Right cardiac atrium (tissue), 5 donors: ENCODE measurements around the gene PRUNE1. TPM values are rescaled to one million over a fixed set of nuclear protein-coding genes. Genes with fewer than 3 reads are reported as not detected.

Experiments used
- ATAC-seq, 2 donors: fragments of 200-7000 bp; cut with Tn5 transposase; one replicate each; pipeline versions ENCODE4 v1.8.0 to v1.9.1; 2020; ENCODE audit warnings: moderate library complexity in 2 of 2, mild to moderate bottlenecking in 1 of 2
- DNase-seq, 3 donors: peaks; one replicate each; pipeline ENCODE4 v3.0.0-alpha.2; 2020
- H3K27ac ChIP-seq: one replicate; pipeline ENCODE4 v1.5.1; 2013; ENCODE audit warnings: mild to moderate bottlenecking, low read length, control low read depth, moderate library complexity
- H3K27me3 ChIP-seq: one replicate; pipeline ENCODE4 v1.6.1; 2013; ENCODE audit not compliant: control insufficient read depth, insufficient read depth
- H3K4me1 ChIP-seq: one replicate; pipeline ENCODE4 v1.6.1; 2013; ENCODE audit warnings: low read length; ENCODE audit not compliant: control insufficient read depth, insufficient read depth
- H3K4me3 ChIP-seq: one replicate; pipeline ENCODE4 v1.5.1; 2013; ENCODE audit warnings: low read length, control low read depth
- H3K9me3 ChIP-seq: one replicate; pipeline ENCODE4 v1.6.1; 2013; ENCODE audit warnings: low read length; ENCODE audit not compliant: control insufficient read depth
- WGBS: extraction: QIAGEN DNeasy Blood & Tissue Kit; methylation state at CpG from one replicate; pipeline ENCODE4 v1.1.7; 2013; 5-methylcytosine and 5-hydroxymethylcytosine counted together
- intact Hi-C, 4 donors: fragments of 100-400 bp; cut with DNase I; formaldehyde crosslinking; loops; one replicate each; pipeline versions ENCODE4 v1.11.0 to v1.14.0; 2022 to 2023
- polyA plus RNA-seq: library from polyadenylated mRNA; stranded (reverse); fragments of 200-250 nt; gene quantifications from one replicate; pipeline ENCODE4 v1.2.3, GENCODE V29; 2013
- total RNA-seq, 4 donors: library from RNA; stranded (reverse); fragmentation: NEBNext Ultra II Directional; extraction: Animal tissue kit (Norgen Biotek cat#: 25700); gene quantifications; one replicate each; pipeline ENCODE4 v1.2.1, GENCODE V29; 2021
- donor health status: healthy with polysubstance abuse.
- donor health status: DM: no; HTN: yes; CAD: no.
- donor health status: DM: no; HTN: no; CAD: no.
- donor health status: DM: no; HTN: yes; CAD: no; lungs with severe emphysema.
- donor health status: DM: yes; HTN: yes; CAD: no.

Gene PRUNE1
- total and polyA plus RNA-seq, 5 donors, result 39.3 to 66.0 (median 47.6) TPM

DNA sequence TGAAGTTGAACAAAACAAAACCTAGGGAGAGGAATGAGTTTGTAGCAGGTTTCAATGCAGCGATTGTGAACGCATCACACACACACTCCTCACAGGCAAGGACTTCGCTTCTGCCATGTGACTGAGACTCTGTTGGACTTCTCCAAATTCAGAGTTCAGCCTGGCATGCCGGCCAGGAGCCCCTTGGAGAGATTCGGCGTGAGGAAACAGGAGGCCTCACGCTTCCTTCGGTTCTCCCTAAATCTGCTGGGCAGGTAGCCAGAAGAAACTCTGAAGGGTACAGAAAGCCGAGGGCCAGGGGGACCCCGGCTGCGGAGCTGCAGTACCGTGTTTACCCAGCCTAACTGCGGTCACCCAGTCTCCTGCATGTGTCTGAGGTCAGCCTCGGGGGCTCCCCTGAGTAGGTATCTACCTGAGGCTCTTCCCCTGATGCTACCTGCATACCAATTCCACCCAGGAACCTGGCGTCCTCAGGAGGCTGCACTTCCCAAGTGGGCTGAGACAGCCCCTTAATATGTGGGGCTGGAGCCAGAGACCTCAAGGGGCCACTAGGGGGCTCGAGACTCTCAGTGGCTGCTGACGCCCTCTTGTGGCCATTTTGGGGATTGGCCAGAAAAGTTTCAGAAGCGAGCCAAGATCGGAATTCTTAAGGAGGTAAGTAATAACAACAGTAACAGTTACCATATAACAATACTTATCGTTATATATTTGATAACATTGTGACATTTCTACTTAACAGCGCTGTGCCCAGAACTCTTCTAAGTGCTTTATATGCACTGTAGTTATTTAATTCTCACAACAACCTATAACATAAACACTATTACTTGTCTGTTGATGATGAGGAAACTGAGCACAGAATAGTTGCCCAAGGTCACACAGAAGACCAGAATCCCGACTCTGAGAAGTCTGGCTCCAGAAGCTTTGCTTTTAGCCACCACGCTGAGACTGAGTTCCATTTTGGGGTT lies 28.9 kb upstream of the PRUNE1 start:
- 18% methylated on average over 23 of the region's 23 CpGs for WGBS
- Histone ChIP-seq H3K27me3 (no peaks in the 10 kb centered on the region), H3K4me3 (no peak overlapping the region), H3K27ac (peak overlapping the region; percentile 15), H3K9me3 (no peaks in the 10 kb centered on the region), H3K4me1 (peaks cover 3% of the 10 kb centered on the region)
- DNase-seq (peak; percentile 87 to 94 (median 91)), ATAC-seq (peak; percentile 45 to 61)
- intact Hi-C loops, result no loop called here

DNA sequence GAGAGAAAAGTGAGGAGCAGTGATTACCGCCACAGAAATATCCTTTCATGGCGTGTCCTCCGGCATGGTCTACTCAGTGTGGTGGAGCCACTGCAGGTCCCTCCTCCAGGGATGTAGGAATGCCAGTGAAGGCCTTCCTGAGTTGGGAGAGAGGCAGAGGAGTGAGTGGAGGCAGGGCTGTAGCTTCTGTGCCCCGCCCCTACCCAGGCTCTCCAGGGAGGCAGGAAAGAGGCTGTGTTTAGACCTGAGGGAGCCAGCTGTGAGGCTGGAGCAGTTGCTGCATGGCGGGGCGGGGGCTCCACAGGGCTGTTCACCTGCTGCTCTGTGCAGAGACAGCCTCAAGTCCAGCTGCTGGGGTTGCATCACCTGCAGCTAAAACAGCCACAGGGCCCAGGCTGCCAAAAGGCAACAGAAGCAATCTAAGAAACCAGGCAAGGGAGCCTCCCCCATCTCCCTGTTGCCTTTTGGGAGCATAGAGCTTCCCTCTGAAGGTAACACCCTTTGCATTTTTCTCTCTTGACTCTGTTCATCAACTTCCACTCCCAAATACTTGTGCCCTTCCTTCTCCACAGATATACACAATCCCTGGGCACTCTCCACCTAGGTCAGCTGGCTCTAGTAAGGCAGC lies 27.0 kb upstream of the PRUNE1 start:
- DNase-seq (no peak), ATAC-seq (no peak)
- 89% methylated on average over 6 of the region's 6 CpGs for WGBS
- H3K27ac ChIP-seq, result no peak overlapping the region
- no peaks in the 10 kb centered on the region for H3K9me3 ChIP-seq
- no peaks in the 10 kb centered on the region for H3K27me3 ChIP-seq
- H3K4me3 ChIP-seq, result no peak overlapping the region
- H3K4me1 ChIP-seq, result peaks cover 3% of the 10 kb centered on the region
- intact Hi-C loops, result no loop called here

DNA sequence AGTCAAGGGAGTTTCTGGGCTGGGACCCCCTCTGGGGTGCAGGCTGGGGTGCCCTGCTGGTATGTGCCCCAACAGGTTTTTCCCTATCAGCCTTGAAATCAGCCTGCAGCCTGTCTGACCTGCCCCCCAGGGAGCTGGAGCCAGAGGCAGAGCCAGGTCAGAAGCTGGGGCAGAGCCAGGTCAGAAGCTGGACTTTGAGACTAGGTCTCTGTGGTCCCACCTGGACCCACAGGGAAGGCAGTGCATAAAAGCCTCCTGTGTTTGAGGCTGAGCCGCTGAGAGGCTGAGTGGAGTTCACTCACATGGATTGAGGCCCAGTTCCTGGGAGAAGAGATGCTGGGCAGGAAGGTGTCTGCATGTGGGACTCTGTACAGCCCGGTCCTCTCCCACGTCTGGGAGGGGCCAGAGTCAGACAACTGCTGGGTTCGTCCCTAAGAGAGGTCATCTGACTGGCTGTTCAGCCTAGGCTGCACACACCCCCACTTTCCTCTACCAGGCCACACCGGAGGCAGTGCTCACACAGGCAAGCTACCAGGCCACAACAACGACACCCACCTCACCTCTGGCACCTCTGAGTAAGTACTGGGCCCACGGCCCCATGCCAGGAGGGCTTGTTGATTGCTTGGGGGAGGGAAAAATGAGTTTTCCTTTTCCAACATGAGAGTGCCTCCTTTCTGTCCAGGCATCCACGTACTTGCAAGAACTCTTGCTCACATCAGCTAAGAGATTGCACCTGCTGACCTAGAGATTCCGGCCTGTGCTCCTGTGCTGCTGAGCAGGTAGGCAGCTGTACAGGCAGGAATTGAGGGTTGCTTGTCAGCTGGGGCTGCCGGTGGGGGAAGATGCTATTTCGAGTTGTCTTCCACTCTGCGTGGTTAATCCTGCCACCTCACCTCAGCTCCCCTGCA lies 26.2 kb upstream of the PRUNE1 start, which contains the start of gene ANXA9:
Gene ANXA9 (plus strand): TSS at position 488 of the 908 bp plus-strand sequence. CDS start 814 bp downstream, outside the sequence.
- DNase-seq (no peak), ATAC-seq (no peak)
- intact Hi-C loops, result no loop called here
- Histone ChIP-seq H3K4me3 (no peak within 1 kb of the TSS), H3K27ac (no peak within 1 kb of the TSS), H3K4me1 (peaks cover 3% of the 10 kb centered on the region), H3K9me3 (no peaks in the 10 kb centered on the region), H3K27me3 (no peaks in the 10 kb centered on the region)
- 74% methylated on average over 12 of the region's 12 CpGs for WGBS

DNA sequence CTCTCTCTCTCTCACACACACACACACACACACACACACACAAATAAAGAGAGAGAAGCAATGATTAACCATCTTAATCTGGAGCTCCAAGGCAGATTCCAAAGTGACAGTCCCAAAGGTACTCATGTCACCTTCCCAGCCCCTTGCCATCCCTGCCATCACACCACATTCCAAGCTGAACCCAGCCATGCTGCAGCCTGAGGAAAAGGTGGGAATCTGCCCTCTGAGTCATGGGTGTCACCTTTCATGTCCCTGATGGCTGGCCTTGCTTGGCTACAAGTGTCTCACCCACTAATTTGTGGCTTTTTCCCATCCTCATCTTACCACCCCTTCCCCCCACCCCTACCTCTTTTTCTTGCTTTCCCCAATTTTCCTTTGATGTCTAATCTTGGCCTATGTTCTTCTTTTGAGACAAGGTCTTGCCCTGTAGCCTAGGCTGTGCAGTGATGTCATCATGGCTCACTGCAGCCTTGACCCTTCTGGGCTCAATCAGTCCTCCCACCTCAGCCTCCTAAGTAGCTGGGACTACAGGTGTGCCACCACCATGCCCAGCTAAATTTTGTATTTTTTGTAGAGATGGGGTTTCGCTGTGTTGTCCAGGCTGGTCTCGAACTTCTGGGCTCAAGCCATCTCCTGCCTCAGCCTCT lies 22.9 kb upstream of the PRUNE1 start:
- WGBS, result 97% methylated on average over 2 of the region's 2 CpGs
- ATAC-seq, result no peak

DNA sequence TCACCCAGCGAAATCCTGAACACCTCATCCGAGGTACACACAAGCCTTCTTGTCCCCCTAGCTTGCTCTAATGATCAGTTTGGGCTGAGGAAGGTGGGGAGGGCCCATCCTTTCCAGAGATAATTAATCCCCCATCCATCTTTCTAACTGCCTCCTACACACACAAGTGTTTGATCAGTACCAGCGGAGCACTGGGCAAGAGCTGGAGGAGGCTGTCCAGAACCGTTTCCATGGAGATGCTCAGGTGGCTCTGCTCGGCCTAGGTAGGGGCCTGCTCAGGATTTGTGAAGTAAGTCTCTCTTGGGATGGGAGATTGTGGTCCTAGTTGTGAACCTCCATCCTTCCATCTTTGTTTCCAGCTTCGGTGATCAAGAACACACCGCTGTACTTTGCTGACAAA lies 20.3 kb upstream of the PRUNE1 start:
- Histone ChIP-seq H3K4me1 (no peaks in the 10 kb centered on the region), H3K27me3 (no peaks in the 10 kb centered on the region), H3K27ac (no peak overlapping the region), H3K9me3 (no peaks in the 10 kb centered on the region), H3K4me3 (no peak overlapping the region)
- intact Hi-C loops, result no loop called here
- DNase-seq (no peak), ATAC-seq (no peak)
- 87% methylated on average over 7 of the region's 7 CpGs for WGBS

More for the DNA sequence above, 22.9 kb upstream of the PRUNE1 start:
- Histone ChIP-seq H3K9me3 (no peaks in the 10 kb centered on the region), H3K27ac (no peak overlapping the region), H3K4me3 (no peak overlapping the region), H3K27me3 (no peaks in the 10 kb centered on the region), H3K4me1 (no peaks in the 10 kb centered on the region)
- no peak for DNase-seq
- intact Hi-C loops, result no loop called here

DNA sequence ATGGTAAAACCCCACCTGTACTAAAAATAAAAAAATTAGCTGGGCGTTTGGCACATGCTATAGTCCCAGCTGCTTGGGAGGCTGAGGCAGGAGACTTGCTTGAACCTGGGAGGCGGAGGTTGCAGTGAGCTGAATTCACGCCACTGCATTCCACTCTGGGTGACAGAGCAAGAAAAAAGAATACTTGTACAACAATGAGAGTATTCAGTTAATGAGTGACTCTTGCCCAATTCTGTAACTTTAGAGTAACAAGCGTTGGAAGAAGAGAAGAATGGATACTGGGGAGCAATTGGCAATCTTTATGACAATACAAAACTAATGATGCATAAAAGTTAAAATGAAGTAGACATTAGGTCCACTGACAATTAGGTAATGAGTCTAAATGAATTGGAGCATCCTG lies 15.6 kb upstream of the PRUNE1 start:
- Histone ChIP-seq H3K4me3 (no peak overlapping the region), H3K9me3 (no peaks in the 10 kb centered on the region), H3K27ac (no peak overlapping the region), H3K27me3 (no peaks in the 10 kb centered on the region), H3K4me1 (no peaks in the 10 kb centered on the region)
- ATAC-seq (no peak), DNase-seq (no peak)
- intact Hi-C loops, result no loop called here
- WGBS, result 80% methylated on average over 4 of the region's 4 CpGs

DNA sequence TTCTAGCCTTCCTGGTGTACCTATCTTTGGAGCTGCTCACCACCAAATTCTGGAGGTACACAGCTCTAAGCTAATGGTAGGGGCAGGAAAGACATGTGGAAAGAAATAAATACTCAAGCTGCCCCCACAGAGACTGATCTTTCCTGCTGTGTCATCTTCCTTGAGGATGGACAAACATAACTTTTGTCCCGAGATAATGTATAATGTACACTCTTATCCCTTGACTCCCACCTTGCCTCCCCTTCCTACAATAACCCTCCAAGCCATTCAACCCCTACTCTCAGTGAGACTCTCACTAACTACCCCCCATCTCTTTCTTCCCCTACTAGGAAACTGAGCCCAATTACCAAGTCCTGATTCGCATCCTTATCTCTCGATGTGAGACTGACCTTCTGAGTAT lies 14.0 kb upstream of the PRUNE1 start:
- ATAC-seq (no peak), DNase-seq (no peak)
- Histone ChIP-seq H3K9me3 (no peaks in the 10 kb centered on the region), H3K27ac (no peak overlapping the region), H3K4me3 (no peak overlapping the region), H3K4me1 (no peaks in the 10 kb centered on the region), H3K27me3 (no peaks in the 10 kb centered on the region)
- intact Hi-C loops, result no loop called here
- 70% methylated on average over 3 of the region's 3 CpGs for WGBS

DNA sequence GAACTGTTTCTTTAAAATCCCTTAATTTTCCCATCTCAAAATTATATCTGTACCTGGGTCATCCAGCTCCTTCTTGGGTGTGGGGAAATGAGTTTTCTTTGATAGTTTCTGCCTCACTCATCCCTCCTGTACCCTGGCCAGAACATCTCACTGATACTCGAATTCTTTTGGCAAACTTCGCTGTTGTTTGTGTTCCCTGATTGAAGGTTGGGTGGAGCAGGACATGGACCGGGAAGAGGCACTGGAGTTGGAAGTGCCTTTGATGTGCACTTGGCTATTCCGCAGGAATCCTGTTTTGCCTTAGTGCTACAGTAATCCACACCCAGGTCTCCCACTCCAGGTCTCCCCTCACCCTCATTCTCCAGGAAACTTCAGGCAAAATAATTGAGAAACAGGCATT lies 12.8 kb upstream of the PRUNE1 start:
- ATAC-seq (peak; percentile 4 to 6), DNase-seq (no peak)
- peak overlapping the region; percentile 53 for H3K27ac ChIP-seq
- no peaks in the 10 kb centered on the region for H3K9me3 ChIP-seq
- WGBS, result 32% methylated on average over 4 of the region's 4 CpGs
- H3K4me1 ChIP-seq, result no peaks in the 10 kb centered on the region
- intact Hi-C loops, result no loop called here
- no peaks in the 10 kb centered on the region for H3K27me3 ChIP-seq
- no peak overlapping the region for H3K4me3 ChIP-seq

DNA sequence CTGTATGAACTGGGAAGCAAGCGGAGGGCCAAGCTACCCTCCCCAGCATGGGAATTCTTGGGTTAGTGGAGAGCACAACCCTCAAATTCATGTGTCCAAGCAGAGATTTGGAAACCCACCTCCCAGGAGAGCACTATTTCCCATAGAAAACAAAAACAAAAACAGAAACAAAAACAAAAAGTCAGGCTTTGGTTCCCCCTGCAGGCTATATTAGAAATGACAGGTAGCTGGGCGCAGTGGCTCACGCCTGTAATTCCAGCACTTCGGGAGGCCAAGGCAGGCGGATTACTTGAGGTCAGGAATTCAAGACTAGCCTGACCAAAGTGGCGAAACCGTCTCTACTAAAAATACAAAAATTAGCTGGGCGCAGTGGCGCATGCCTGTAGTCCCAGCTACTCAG lies 12.4 kb upstream of the PRUNE1 start:
- peak in 1 of 3 donors; percentile 69 for DNase-seq
- Histone ChIP-seq H3K27ac (peak overlapping the region; percentile 53), H3K4me1 (no peaks in the 10 kb centered on the region), H3K4me3 (no peak overlapping the region), H3K9me3 (no peaks in the 10 kb centered on the region), H3K27me3 (no peaks in the 10 kb centered on the region)
- peak; percentile 30 to 38 for ATAC-seq
- 27% methylated on average over 9 of the region's 9 CpGs for WGBS
- intact Hi-C loops, result no loop called here

DNA sequence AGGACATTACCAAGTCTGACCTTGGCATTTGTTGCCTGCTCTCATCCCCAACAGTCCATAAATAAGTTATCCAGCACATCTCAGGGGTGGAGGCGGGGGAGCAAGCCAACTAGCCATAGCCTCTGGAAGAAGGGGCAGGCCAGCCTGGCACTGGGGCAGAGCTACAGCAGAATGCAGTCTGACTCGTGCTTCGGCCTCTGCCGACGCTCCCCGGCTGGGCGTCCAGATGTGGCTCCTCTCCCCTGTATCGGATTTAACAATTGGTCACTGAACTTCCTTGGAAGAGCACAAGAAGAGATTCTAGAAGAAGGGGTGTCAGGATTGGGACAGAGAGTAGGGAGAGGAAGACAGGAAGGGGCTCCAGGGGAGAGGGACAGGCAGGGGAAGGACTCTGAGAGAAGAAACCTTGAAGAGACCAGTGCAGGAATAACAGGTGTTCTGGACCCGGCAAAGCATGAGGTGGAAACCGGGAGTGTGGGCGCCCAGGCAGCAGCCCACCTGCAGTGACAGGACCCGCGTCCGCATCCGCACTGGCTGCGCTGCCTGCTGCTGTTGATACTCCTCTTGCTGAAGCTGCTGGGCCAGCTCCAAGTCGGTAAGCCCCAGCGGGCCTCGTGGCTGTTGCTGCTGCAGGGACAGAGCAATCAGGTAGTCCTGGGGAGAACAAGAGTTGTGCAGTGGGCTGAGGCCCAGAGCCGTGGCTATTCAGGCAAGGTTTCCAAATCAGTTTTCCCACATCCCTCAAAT lies 10.9 kb upstream of the PRUNE1 start:
- no peaks in the 10 kb centered on the region for H3K9me3 ChIP-seq
- ATAC-seq, result no peak

More for the DNA sequence above, 10.9 kb upstream of the PRUNE1 start:
- intact Hi-C loops, result no loop called here
- peaks cover 5% of the 10 kb centered on the region for H3K4me1 ChIP-seq
- H3K27me3 ChIP-seq, result no peaks in the 10 kb centered on the region
- DNase-seq, result no peak
- no peak overlapping the region for H3K27ac ChIP-seq
- H3K4me3 ChIP-seq, result no peak overlapping the region
- WGBS, result 87% methylated on average over 20 of the region's 20 CpGs
